GM21825 (cell line): ENCODE measurements around the gene NOD2.

ENCODE experiments used
- ATAC-seq: cut with Tn5 transposase; IDR thresholded peaks from one replicate; pipeline ENCODE4 v1.9.1; 2021; ENCODE audit warnings: mild to moderate bottlenecking, moderate library complexity; ENCODE audit not compliant: unreplicated experiment

NOD2 gene

GRCh38 chr16:50778284-50779163 is 85.1 kb downstream of the NOD2 start:
- no peak for ATAC-seq

DNA sequence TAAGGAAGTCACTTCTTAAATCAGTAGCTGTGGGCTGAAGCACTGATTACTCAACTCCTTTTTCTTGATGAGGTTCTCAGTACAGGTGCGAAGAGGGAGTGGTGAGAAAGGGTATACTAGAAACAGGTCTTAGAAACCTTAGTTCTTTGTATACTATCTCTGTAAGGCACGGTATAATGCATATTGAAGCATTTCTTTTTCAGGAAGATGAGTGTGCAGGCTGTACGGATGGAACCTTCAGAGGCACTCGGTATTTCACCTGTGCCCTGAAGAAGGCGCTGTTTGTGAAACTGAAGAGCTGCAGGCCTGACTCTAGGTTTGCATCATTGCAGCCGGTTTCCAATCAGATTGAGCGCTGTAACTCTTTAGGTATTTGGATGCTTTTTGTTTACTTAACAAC is 87.6 kb downstream of the NOD2 start:
- ATAC-seq: no peak

- no peak for ATAC-seq
Measured at GRCh38 chr16:50781518-50781917, 88.1 kb downstream of the NOD2 start.
